Cardiac septum (tissue), 1 donor: Measurements from ENCODE around the gene SPRTN. TPM values are rescaled to one million over a fixed set of nuclear protein-coding genes. Genes with fewer than 3 reads are reported as not detected.

ENCODE experiments used
- DNase-seq: peaks from one replicate; pipeline ENCODE4 v3.0.0-alpha.2; 2020; ENCODE audit warnings: low spot score
- intact Hi-C: fragments of 100-400 bp; cut with DNase I; formaldehyde crosslinking; loops from one replicate; pipeline ENCODE4 v1.14.0; 2022
- long read RNA-seq: library from polyadenylated mRNA; unstranded; transcript quantifications from one replicate; pipeline ENCODE4 v2.0.0, GENCODE V29; 2021
- total RNA-seq: library from RNA; stranded (reverse); fragmentation: NEBNext Ultra II Directional; extraction: Animal tissue kit (Norgen Biotek cat#: 25700); gene quantifications from one replicate; pipeline ENCODE4 v1.2.1, GENCODE V29; 2021
- donor health status: DM: no; HTN: no; CAD: no.

Gene SPRTN, protein sequence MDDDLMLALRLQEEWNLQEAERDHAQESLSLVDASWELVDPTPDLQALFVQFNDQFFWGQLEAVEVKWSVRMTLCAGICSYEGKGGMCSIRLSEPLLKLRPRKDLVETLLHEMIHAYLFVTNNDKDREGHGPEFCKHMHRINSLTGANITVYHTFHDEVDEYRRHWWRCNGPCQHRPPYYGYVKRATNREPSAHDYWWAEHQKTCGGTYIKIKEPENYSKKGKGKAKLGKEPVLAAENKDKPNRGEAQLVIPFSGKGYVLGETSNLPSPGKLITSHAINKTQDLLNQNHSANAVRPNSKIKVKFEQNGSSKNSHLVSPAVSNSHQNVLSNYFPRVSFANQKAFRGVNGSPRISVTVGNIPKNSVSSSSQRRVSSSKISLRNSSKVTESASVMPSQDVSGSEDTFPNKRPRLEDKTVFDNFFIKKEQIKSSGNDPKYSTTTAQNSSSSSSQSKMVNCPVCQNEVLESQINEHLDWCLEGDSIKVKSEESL
- 6.8 TPM for total RNA-seq
- long read RNA-seq, transcript SPRTN-202 (5 exons, 3,468 nt): major isoform, 5 of 10 reads
- long read RNA-seq, partial matches to known transcripts: 0 of 10 reads
- long read RNA-seq, other reads (novel, unspliced or antisense): 2 of 10 reads

- intact Hi-C loops: loop anchor here (5.0 kb wide), 1 partner anchor 96 kb away; the partner anchor contains the start of gene GNPAT
- DNase-seq: no peak
These were observed at the start of gene SPRTN for GRCh38 chr1:231338270-231339128. TSS of gene SPRTN (plus strand) at chr1:231338293. CDS start at chr1:231338384, 91 bp downstream.

- DNase-seq: peak; percentile 38
- intact Hi-C loops: no loop called here
These were observed 42.2 kb upstream of the SPRTN start for GRCh38 chr1:231295938-231296337.

DNA sequence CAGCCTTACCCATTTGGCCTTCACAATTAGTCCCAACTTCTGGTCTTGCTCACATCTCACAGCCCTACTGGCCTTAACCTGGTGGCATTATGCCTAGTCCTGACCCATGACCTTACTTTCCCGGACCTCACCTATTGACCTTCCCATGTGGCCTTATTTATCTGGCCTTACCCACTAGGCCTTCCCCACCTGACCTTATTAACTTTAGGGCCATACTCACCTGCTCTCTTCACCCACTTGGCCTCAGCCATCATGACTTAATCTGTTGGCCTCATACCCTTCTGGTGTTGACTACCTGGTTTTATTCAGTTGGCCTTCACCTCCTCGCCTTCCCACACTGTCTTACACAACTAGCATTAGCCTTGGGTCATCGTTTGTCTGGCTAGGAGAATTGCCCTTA is 36.1 kb upstream of the SPRTN start:
- DNase-seq: no peak
- intact Hi-C loops: no loop called here

GRCh38 chr1:231310391-231310934 is 27.6 kb upstream of the SPRTN start:
- DNase-seq: no peak
- intact Hi-C loops: no loop called here

GRCh38 chr1:231311720-231312431 is 26.2 kb upstream of the SPRTN start:
- DNase-seq: no peak
- intact Hi-C loops: no loop called here

DNA sequence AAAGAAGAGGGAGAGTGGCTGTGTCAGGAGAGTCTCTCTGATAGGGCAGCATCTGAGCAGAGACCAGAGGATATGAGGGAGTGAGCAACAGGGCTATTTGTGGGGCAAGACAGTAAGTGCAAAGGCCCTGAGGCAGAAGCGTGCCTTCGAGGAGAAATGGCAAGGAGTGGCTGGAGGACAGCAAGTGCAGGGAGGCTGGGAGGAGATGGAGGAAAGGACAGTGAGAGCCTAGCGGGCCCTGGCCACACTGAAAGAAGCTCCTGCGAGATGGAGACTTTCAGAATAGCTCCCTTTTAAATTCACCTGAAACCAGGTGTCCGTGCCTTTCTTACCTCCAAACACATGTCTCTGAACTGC is 25.7 kb upstream of the SPRTN start:
- no peak for DNase-seq
- intact Hi-C loops: no loop called here

- intact Hi-C loops: no loop called here
- no peak for DNase-seq
These were observed 24.4 kb upstream of the SPRTN start for GRCh38 chr1:231313661-231314060.

GRCh38 chr1:231315887-231316286 is 22.2 kb upstream of the SPRTN start:
- intact Hi-C loops: no loop called here
- DNase-seq: no peak

GRCh38 chr1:231317306-231318014 is 20.6 kb upstream of the SPRTN start:
- no peak for DNase-seq
- intact Hi-C loops: no loop called here

DNA sequence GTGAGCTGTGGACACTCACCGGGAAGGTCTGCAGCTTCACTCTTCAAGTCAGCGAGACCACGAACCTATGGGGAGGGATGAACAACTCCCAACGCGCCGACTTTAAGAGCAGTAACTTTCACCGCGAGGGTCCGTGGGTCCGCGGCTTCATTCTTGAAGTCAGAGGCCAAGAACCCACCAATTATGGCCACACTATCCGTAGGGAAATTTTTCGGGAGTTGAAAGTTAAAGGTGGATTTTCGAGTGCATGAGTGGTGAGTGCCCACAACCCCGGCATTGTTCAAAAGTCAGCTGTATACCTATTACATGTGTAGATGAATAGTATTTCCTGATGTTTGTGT is 20.1 kb upstream of the SPRTN start:
- intact Hi-C loops: no loop called here
- DNase-seq: no peak

GRCh38 chr1:231318568-231318967 is 19.5 kb upstream of the SPRTN start:
- DNase-seq: no peak
- intact Hi-C loops: no loop called here

GRCh38 chr1:231319080-231319479 is 19.0 kb upstream of the SPRTN start:
- no peak for DNase-seq

DNA sequence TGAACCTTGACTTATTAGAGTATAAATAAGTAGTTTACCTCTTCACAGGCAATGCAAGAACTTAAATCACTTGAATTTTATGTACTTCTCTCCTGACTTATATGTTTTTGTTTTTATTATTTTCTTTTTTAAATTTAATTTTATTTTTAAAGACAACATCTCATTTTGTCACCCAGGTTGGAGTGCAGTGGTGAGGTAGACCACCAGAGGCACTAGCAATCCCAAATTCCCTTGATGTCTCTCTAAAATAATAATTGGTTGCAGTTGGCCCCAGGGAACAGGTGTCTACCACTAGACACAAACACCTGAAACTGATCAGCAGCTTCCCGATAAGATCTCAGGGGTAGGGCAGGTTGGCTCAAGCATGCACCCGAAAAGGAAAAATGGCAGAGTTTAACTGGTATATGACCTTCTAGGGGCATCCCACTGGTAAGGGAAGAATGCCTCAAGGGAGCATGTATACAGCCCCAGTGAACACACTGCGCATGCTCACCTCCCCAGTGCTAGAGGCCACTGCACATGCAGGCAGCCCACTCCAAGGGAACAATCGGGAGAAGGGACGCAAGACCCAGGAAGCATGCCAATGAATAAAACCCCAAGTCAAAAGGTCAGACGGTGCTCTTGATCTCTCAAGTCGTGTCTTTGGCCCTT is 15.1 kb upstream of the SPRTN start:
- DNase-seq: no peak
- intact Hi-C loops: no loop called here

More at GRCh38 chr1:231319080-231319479, 19.0 kb upstream of the SPRTN start:
- intact Hi-C loops: no loop called here

DNA sequence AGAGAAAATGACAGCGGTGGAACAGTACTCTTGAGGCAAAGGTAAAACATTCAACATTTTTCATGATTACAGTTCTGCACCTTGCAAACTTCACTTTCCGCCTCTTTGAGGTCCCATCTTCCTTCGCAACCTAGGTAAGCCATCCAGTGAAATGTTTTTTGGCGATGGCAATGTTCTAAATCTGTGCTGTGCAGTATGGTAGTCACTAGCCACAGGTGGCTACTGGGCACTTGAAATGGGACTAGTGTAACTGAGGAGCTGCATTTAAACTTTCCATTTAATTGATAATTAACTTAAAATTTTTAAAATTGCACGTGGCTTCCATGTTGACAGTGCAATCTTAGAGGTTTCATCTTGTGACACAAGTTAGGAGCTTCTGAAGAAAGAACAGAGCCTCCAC is 13.4 kb upstream of the SPRTN start:
- DNase-seq: no peak
- intact Hi-C loops: no loop called here

GRCh38 chr1:231326248-231326647 is 11.8 kb upstream of the SPRTN start:
- intact Hi-C loops: no loop called here
- no peak for DNase-seq

GRCh38 chr1:231327617-231328016 is 10.5 kb upstream of the SPRTN start:
- intact Hi-C loops: no loop called here
- no peak for DNase-seq

DNA sequence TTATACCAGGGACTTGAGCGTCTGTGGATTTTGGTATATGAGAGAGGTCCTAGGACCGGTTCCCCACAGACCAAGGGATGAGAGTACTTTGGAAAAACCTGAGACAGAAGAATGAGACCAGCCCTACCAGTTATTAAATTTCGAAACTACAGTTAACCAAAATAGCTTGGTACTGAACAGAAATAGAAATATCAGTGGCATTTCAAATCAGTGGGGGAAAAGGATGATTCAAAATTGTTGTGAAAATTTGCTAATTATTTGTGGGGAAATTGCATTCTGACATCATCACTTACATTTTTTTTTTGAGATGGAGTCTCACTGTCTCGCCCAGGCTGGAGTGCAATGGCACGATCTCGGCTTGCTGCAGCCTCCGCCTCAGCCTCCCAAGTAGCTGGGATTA is 8.6 kb upstream of the SPRTN start:
- DNase-seq: no peak
- intact Hi-C loops: no loop called here

GRCh38 chr1:231332761-231333160 is 5.3 kb upstream of the SPRTN start:
- intact Hi-C loops: no loop called here
- no peak for DNase-seq
